HEK293T (cell line): ENCODE data around the gene SLC12A7.
"Not testable (repeated sequence)": the region's sequence is repeated elsewhere in the genome, so short reads cannot be mapped to it uniquely, and the experiment has no call there.

Experiments used
- CTCF ChIA-PET: fragments of 350-600 bp; formaldehyde crosslinking; extraction: SDS; loops from one replicate; lab custom pipeline; 2021; ENCODE audit warnings: antibody characterized with exemption, inconsistent platforms; lab: Yijun Ruan, JAX
- POLR2A ChIA-PET: fragments of 350-600 bp; formaldehyde crosslinking; extraction: SDS; loops from one replicate; lab custom pipeline; 2020; ENCODE audit warnings: antibody characterized with exemption, inconsistent platforms; lab: Yijun Ruan, JAX
- DNase-seq: peaks from one replicate; pipeline ENCODE4 v3.0.0; 2012; ENCODE audit warnings: mixed read lengths; ENCODE audit errors: extremely low spot score
- ARNT ChIP-seq: fragments of 450-650 bp; IDR thresholded peaks from 2 replicates; pipeline ENCODE4 v1.6.1; 2017; ENCODE audit warnings: mild to moderate bottlenecking
- BHLHE40 ChIP-seq: fragments of 450-650 bp; IDR thresholded peaks from 2 replicates; pipeline ENCODE4 v1.6.1; 2016; ENCODE audit warnings: mild to moderate bottlenecking, moderate library complexity, borderline replicate concordance
- CTBP1 ChIP-seq: fragments of 450-650 bp; IDR thresholded peaks from 2 replicates; pipeline ENCODE4 v1.6.1; 2016; ENCODE audit warnings: borderline replicate concordance
- ELF4 ChIP-seq: fragments of 450-650 bp; IDR thresholded peaks from 2 replicates; pipeline ENCODE4 v1.6.1; 2017; ENCODE audit warnings: antibody characterized with exemption
- FOXA1 ChIP-seq: fragments of 450-650 bp; IDR thresholded peaks from 2 replicates; pipeline ENCODE4 v1.6.1; 2016; ENCODE audit warnings: mild to moderate bottlenecking
- FOXK2 ChIP-seq: fragments of 450-650 bp; IDR thresholded peaks from 2 replicates; pipeline ENCODE4 v1.6.1; 2016; ENCODE audit warnings: mild to moderate bottlenecking
- FOXM1 ChIP-seq: fragments of 450-650 bp; IDR thresholded peaks from 2 replicates; pipeline ENCODE4 v1.6.1; 2017; ENCODE audit warnings: mild to moderate bottlenecking, borderline replicate concordance
- HDGF ChIP-seq: fragments of 450-650 bp; IDR thresholded peaks from 2 replicates; pipeline ENCODE4 v1.6.1; 2017; ENCODE audit warnings: antibody characterized with exemption, borderline replicate concordance
- L3MBTL2 ChIP-seq: fragments of 450-650 bp; conservative IDR thresholded peaks from 2 replicates; pipeline ENCODE4 v1.6.1; 2016; ENCODE audit warnings: mild to moderate bottlenecking
- LEF1 ChIP-seq: fragments of 450-650 bp; IDR thresholded peaks from 2 replicates; pipeline ENCODE4 v1.6.1; 2017; ENCODE audit warnings: mild to moderate bottlenecking, borderline replicate concordance
- NFRKB ChIP-seq: fragments of 450-650 bp; IDR thresholded peaks from 2 replicates; pipeline ENCODE4 v1.6.1; 2016; ENCODE audit warnings: mild to moderate bottlenecking, moderate library complexity
- PKNOX1 ChIP-seq: fragments of 450-650 bp; IDR thresholded peaks from 2 replicates; pipeline ENCODE4 v1.6.1; 2016
- SP1 ChIP-seq: fragments of 450-650 bp; IDR thresholded peaks from 2 replicates; pipeline ENCODE4 v1.6.1; 2017
- SUZ12 ChIP-seq: fragments of 450-650 bp; IDR thresholded peaks from 2 replicates; pipeline ENCODE4 v1.6.1; 2016; ENCODE audit warnings: mild to moderate bottlenecking
- TARDBP ChIP-seq: fragments of 450-650 bp; IDR thresholded peaks from 2 replicates; pipeline ENCODE4 v1.6.1; 2016
- ZNF384 ChIP-seq: fragments of 450-650 bp; IDR thresholded peaks from 2 replicates; pipeline ENCODE4 v1.6.1; 2016

SLC12A7 gene

GRCh38 chr5:1111727-1112289 is at the start of gene SLC12A7:
TSS of gene SLC12A7 (minus strand) at chr5:1112063. CDS start at chr5:1111991, 72 bp downstream.
- ChIA-PET CTCF (no interaction called here), POLR2A (no interaction called here)
- TF ChIP-seq SP1 (no peak), LEF1 (peak; percentile 35; the same call in 1 of the 2 replicates), FOXM1 (no peak)
- DNase-seq, result peak; percentile 82

GRCh38 chr5:1161108-1161832 is 49.4 kb upstream of the SLC12A7 start:
- CTCF ChIA-PET, result interaction anchor here (0.8 to 1.4 kb wide), 3 partner anchors 13 to 484 kb away, joined by 3 read pairs; no protein-coding TSS in a partner anchor
- POLR2A ChIA-PET, result no interaction called here
- no peak for DNase-seq
- TF ChIP-seq FOXA1 (no peak), NFRKB (no peak), TARDBP (no peak), PKNOX1 (no peak), L3MBTL2 (no peak), FOXM1 (no peak), FOXK2 (no peak), ARNT (no peak), ELF4 (no peak), CTBP1 (no peak), HDGF (no peak), LEF1 (no peak), BHLHE40 (no peak), ZNF384 (no peak), SUZ12 (no peak), SP1 (no peak)

- DNase-seq, result no peak
- CTCF ChIA-PET, result interaction anchor here (0.7 kb wide), 1 partner anchor 236 kb away, joined by 3 read pairs; no protein-coding TSS in a partner anchor
- TF ChIP-seq ZNF384 (no peak), FOXK2 (no peak), SUZ12 (no peak), FOXM1 (no peak), ELF4 (no peak), TARDBP (no peak), ARNT (no peak), LEF1 (no peak), L3MBTL2 (no peak), SP1 (no peak), HDGF (no peak), CTBP1 (no peak), PKNOX1 (no peak)
- POLR2A ChIA-PET, result no interaction called here
Observed at GRCh38 chr5:1159774-1160406, 48.0 kb upstream of the SLC12A7 start.

- TF ChIP-seq FOXA1 (no peak), SUZ12 (no peak), ELF4 (no peak), FOXK2 (no peak), PKNOX1 (no peak), FOXM1 (no peak), ARNT (no peak), HDGF (no peak), TARDBP (no peak), SP1 (no peak), CTBP1 (no peak), L3MBTL2 (no peak), BHLHE40 (no peak), NFRKB (no peak), ZNF384 (no peak)
- ChIA-PET CTCF (interaction anchor here (0.7 kb wide), 1 partner anchor 236 kb away, joined by 3 read pairs; no protein-coding TSS in a partner anchor), POLR2A (no interaction called here)
- DNase-seq, result no peak
Observed at GRCh38 chr5:1159341-1159675, 47.4 kb upstream of the SLC12A7 start.

- POLR2A ChIA-PET, result no interaction called here
- no peak for DNase-seq
- TF ChIP-seq ZNF384 (no peak), SUZ12 (no peak), LEF1 (no peak), FOXM1 (no peak), CTBP1 (no peak), SP1 (no peak)
- CTCF ChIA-PET, result no interaction called here
Observed at GRCh38 chr5:1158647-1159340, 46.9 kb upstream of the SLC12A7 start.

GRCh38 chr5:1157461-1157986 is 45.7 kb upstream of the SLC12A7 start:
- DNase-seq, CTCF ChIA-PET, POLR2A ChIA-PET: not testable (repeated sequence)
